Hepatic stellate cell (primary cell): ENCODE measurements around the gene SLC3A2.

Experiments
- DNase-seq: peaks from one replicate; pipeline ENCODE4 v3.0.0; 2011; ENCODE audit warnings: low spot score

Gene SLC3A2

DNA sequence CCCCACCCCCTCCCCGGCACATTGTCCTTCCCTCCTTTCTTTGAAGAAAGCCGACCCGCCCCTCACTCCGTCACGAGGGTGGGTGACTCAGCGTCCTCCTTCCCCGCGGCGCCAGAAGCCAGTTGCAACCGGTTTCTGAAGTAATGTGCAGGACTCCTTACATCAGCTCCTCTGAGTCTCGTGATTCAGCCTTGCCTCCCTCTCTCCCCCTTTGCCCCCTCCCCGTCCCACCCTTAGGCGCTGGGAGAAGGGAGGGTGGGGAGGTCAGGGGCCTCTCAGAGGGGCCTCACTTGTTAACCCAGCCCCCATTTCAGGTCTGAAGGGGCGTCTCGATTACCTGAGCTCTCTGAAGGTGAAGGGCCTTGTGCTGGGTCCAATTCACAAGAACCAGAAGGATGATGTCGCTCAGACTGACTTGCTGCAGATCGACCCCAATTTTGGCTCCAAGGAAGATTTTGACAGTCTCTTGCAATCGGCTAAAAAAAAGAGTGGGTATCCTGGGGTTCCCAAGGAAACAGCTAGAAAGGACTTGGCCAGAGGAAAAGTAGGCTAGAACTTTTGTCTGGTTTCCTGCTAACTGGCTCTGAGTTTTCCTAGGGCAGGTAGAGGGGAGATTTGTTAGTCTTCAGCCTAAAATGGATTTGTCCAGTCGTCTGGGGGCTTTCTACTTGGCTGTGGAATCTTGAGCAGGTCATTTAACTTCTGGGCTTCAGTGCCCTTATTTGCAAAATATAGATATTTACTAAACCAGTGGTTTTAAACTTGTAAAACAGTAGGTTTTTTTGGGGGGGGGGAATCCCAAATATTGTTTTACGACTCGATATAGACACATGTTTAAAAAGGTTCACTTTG lies 1.1 kb downstream of the SLC3A2 start:
- DNase-seq = peak; percentile 96

DNA sequence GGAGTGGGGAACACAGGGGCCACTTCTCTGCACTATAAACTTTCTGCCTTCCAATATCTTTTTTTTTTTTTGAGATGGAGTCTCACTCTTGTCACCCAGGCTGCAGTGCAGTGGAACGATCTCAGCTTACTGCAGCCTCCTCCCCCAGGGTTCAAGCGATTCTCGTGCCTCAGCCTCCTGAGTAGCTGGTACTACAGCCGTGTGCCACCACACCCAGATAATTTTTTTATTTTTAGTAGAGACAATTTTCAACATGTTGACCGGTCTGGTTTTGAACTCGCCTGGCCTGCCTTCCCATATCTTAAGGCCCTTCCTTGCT lies 1.7 kb downstream of the SLC3A2 start:
- DNase-seq = no peak

DNA sequence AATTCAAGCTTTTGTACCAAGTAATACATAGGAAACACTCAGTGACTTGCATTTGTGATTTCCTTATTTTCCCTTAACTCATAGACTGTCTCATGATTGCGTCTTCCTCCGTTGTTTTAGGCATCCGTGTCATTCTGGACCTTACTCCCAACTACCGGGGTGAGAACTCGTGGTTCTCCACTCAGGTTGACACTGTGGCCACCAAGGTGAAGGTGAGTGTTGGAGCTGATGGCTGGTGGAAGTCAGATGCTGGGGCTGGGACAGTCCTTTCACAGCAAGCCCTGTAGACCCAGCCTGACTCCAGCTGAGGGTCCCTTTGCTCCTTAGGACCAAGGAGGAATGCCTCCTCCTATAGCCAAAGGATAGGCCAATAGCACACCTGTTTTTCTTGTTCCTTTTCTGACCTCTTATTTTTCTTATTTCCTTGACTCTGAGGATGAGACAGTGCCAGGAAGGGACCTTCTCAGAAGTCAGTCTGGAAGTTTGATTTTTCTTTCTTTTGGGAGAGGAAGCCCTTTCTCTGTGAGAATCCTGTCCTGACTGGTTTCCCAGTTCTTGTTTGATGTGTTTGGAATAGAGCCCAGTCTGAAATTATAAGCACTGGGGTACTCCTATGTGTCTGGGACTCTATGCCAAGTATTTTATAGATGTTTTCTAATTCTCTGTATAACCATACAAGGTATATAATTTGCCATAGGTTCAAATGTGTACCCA lies 2.2 kb downstream of the SLC3A2 start:
- no peak for DNase-seq

DNA sequence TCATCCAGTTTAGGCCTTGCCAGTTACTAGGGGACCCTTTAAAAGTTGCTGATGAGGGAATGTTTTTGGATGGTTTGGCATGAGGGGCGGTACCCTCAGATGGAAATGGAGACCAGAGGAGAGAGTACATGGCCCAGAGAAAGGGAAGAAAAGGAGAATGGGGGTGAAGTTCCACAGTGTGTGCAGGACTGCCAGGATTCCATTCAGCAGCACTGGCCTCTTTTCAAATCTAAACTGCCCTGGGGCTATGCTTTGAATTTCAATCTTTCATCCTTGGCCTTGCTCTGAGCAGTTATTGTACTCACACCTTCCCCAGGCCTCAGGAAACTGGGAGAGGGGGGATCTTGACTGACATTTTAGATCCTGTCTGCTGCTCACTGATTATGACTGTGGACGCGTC lies 3.0 kb downstream of the SLC3A2 start:
- DNase-seq = no peak

DNA sequence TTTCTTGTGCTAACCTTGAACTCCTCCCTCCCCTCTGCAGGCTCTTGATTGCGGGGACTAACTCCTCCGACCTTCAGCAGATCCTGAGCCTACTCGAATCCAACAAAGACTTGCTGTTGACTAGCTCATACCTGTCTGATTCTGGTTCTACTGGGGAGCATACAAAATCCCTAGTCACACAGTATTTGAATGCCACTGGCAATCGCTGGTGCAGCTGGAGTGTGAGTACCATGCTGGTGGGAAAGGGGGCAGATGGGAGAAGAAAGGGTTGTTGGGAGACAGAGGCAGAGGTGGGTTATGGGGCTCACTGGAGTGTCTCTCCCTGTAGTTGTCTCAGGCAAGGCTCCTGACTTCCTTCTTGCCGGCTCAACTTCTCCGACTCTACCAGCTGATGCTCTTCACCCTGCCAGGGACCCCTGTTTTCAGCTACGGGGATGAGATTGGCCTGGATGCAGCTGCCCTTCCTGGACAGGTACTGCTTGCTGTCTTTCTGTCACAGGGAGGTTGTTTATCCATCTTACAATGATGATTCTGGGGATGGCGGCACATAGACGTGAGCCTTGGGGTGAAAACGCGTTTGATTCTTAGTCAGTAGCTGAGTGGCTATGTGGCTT lies 4.5 kb downstream of the SLC3A2 start:
- no peak for DNase-seq

DNA sequence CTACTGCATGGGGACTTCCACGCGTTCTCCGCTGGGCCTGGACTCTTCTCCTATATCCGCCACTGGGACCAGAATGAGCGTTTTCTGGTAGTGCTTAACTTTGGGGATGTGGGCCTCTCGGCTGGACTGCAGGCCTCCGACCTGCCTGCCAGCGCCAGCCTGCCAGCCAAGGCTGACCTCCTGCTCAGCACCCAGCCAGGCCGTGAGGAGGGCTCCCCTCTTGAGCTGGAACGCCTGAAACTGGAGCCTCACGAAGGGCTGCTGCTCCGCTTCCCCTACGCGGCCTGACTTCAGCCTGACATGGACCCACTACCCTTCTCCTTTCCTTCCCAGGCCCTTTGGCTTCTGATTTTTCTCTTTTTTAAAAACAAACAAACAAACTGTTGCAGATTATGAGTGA lies 7.7 kb downstream of the SLC3A2 start:
- no peak for DNase-seq

DNA sequence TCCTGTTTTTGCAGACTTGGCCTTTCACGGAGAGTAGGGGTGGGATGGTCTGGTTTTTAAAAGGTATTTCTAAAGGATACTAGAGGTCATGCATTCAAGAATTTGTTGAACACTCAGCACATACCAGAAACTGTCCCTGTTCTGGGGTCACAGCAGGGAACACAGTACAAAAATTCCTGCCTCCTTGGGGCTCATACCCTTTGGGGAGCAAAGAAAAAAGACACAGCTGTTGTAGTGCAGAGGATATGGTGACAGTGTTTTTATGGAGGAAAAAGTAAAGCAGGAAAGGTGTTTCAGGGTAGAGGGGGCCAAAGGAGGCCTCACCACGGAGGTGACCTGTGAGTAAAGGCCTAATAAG lies 8.4 kb downstream of the SLC3A2 start:
- no peak for DNase-seq

DNA sequence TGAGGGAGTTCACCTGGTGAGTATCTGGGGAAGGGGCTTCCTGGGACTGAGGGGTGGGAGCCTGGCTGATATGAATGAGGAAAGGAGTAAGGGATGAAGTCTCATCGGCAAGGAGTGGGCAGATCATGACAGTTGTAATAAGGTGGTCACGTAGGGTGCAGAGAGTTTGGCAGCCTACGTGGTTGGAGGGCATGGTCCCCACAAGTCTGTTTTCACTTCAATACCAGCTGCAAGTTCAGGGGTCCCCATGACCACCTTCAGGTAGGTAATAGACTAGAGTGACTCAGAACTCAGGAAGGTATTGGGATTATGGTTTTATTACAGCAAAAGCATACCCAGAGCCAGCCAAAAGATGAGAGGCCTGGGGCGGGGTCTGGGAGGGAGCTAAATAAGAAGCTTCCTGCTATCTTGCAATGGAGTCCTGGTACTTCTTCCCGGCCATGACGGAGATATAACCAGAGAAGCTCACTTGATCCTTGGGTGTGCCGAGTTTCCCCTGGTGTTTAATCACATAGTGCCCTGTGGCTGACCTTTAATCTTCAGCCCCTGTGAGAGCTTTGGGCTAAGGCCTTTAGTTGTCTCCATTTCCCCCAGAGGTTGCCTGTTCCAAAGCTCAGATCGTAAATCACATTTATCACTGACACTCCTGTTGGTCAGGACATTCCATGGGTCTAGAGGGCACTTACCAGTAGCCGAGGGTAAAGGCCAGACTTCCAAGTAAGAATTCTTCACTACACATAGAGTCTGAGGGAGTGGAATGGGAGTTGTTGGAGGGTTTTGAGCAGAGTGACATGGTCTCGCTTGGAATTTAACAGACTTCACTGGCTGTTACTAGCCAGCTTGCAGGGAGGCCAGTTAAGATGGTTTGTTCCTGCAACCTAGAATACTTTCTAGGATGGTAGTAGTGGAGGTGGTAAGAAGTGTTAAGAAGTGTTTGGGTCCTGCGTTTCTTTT lies 9.1 kb downstream of the SLC3A2 start:
- DNase-seq = no peak

DNA sequence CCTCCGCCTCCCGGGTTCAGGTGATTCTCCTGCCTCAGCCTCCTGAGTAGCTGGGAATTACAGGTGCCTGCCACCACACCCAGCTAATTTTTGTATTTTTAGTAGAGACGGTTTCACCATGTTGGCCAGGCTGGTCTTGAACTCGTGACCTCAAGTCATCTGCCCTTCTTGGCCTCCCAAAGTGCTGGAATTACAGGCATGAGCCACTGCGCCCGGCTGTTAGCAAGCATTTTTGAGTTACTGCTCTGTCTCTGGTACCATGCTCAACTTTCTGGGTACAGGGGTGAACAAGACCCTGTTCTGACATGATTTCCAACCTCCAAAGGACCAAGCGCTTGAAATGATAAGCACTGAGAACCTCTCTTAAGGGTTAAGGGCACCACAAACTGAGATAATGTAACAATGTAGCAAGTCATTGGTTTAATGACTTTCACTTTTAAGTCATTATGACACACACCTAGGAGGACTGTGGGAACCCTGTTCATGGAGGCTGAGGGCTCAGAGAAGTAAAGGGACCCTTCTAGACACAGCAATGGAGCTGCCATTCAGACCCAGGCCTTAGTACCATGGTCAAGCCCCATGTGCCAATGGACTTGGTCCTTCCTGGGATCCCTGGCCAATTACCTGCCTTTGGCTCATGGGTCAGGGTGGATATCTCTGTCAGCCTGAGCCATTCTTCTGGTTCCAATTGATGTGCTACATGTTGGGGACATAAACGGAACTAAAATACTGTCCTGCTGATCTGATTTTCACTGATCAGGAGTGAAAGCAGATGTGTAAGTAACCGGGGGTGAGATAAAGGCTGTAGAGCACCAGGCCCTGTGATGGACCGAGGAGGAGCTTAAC lies 11.6 kb downstream of the SLC3A2 start:
- DNase-seq = no peak

DNA sequence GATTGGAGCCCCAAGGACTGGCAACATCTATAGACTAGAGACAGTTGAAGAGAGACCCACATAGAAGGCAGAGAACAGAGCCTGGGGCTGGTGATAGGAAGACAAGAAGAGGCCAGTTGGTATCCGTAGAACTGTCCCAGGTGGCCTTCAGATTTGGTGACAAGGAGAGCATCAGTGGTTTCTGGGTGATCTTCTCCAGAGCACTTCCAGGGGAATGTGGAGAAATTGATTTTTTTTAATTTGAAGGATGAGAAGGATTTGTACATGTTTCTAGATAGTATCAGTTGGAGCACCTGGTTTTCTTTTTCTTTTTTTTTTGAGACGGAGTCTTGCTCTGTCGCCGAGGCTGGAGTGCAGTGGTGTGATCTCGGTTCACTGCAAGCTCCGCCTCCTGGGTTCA lies 14.8 kb downstream of the SLC3A2 start:
- DNase-seq = no peak

DNA sequence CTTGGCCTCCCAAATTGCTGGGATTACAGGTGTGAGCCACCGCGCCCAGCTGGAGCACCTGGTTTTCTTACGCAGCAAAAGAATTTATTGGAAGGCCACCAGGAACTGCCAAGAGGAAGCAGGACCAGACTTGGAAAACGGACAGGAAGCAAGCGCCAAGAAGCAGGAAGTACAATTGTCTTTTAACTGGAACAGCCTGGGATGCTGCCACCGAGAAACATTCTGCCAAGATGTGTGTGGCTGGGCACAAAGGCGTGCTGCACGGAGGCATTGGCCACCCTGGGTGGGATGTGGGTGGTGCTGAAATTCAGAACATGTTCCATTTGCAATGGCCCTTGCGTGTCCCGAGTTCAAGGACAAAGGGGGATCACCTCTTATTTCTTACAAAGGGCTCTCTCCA lies 15.4 kb downstream of the SLC3A2 start:
- DNase-seq = no peak

DNA sequence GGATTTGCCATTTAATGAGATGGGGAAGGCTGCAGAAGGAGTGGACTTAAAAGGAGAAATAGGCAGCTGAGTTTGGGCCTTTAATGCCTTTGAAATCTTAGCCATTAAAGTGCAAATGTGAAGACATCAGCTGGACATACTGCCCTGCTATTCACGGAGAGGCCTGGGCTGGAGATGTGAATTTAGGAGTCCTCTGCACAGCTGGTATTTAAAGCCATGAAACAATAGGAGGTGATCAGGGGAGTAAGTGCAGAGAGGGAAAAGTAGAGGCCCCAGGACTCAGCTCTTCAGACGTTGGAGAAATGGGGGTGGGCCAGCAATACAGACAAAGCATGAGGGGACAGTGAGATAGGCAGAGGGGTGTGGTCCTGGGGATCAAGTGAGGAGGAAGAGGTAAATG lies 16.6 kb downstream of the SLC3A2 start:
- no peak for DNase-seq

DNA sequence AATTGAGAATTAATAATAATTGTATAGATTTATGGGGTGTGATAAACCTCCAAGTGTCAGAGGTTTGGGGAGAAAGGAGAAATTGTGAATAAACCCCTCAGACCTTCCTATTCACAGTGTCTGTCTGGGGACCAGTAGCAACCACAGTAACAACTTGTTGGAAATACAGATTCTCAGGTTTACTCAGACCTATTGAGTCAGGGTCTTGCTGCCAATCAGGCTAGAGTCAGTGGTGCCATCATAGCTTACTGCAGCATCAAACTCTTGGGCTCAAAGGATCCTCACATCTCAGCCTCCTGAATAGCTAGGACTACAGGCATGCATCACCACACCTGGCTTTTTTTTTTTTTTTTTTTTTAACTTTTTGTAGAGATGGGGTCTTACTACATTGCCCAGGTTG lies 17.3 kb downstream of the SLC3A2 start:
- no peak for DNase-seq

DNA sequence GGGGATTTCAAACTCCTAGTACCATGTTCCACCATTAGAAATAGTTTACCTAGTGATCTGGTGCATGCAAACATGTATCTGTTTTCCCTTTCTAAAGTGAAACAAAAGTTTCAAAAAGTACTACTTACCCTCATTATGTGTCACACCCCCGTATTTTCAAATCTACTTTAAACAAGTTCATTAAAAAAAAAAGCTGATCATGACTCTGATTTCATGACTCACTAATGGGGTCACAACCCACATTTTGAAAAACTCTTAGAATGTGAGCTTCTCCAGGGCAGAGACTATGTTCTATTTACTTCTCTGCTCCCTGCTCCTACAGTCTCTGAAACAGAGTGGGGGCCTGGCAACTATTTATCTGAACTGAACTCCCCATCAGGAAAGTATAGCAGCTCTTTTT lies 22.2 kb downstream of the SLC3A2 start:
- DNase-seq = no peak

DNA sequence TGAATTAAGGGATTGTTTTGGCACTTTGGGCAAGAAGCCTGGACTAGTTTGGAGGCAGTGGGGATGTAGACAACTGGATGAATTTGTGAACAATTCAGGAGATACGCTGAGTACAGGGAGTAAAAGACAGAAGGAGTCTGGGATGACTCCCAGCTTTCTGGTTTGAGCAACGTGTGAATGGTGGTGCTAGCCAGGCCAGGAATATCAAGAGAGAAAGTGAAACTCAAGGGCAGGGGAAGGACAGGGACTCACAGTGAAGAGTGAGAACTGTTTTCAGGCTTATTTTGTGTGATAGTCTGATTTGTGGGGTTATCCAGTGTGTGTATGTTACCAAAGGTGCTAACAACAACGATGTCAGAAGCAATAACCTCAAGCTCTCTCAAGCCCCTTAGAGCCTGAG lies 24.6 kb downstream of the SLC3A2 start:
- DNase-seq = no peak

DNA sequence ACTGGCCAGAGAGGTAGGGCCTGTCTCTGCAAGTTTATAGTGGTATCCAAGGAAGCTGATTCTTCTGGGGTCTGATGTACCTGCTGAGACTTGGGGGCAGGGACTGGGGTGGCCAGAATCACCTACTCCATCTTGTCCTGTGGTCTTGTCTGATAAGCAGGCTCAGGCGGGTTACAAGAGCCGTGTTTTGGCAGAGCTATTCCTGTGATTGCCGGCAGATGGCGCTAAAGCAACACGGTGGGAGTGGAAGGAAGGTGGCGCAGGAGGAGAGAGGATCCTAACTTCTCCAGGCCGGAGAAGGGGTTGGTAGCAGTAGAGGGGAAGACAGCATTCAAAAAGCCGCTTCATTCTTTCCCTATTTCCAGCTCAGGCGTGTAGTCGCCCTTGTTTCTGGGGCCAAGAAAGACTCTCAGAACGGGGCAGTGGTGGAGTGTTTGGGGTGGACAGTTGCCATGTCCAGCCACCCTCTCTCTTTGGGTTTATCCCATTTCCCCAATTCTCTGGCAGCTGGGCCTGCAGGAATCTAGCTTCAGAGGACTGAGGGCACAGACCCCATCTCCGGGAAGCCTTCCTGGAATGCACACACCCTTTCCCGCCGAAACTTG lies 25.3 kb downstream of the SLC3A2 start:
- peak; percentile 87 for DNase-seq

DNA sequence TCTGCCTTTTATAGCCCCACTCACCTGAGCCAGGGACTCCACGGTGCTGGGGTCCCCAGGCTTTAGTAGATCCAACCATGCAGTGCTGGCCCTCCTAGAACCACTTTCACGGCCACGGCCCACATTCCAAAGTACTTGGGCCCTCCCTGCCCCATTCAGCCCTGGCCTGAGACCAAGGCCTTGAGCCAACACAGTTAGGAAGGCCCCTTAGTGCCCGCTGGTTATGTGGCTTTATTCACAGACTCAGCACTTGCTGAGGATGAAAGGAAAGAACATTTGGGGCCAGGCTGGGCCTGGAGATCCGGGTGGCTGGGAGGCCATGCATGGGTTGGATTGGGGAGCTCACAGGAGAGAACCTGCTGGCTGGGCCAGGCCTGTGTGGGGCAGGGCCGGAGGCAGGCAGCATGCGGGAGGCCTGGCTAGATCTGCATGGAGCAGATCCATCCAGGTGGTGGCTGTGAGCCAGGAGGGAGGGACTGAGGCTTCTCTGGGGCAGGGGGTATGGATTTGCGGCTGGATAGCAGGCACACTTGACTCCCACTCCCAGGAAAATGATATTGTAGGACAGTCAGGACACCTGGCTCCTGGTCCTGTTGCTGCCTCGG lies 27.9 kb downstream of the SLC3A2 start:
- DNase-seq = no peak

DNA sequence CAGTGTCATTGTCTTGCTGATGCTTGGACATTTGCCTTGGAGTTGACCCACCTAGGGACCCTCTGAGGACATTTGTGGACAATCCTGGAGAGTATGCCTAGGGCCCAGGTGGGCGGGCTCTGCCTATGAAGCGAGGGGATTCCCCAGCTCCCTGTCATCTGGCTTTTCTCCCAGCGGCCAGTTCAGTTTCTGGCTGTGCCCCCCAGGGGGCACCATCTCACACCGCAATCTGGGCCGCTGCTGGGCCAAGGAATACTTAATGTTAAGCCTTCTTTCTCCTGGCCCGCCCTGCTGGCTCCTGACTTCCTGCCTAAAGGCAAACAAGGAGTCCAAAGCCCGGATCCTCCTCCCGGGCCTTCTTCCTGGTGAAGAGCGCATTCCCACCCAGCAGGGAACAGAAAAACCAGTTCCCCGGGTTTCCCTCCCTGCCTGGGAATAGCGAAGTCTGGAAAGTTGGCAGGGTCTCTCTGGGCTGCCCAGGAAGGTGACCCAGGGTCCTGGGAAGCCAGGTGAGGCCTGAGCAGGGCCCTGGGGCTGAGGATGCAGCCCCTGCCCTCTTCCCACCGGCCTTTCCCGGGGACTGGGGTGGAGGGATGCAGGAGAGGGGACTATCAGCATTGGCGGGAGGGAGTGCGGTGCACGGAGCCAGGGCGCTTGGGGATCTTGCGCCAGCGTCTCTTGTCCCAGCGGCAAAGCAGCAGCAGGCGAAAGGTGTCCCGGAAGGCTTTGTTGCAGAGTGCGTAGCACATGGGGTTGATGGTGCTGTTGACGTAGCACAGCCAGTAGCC lies 28.6 kb downstream of the SLC3A2 start:
- peak; percentile 70 for DNase-seq

DNA sequence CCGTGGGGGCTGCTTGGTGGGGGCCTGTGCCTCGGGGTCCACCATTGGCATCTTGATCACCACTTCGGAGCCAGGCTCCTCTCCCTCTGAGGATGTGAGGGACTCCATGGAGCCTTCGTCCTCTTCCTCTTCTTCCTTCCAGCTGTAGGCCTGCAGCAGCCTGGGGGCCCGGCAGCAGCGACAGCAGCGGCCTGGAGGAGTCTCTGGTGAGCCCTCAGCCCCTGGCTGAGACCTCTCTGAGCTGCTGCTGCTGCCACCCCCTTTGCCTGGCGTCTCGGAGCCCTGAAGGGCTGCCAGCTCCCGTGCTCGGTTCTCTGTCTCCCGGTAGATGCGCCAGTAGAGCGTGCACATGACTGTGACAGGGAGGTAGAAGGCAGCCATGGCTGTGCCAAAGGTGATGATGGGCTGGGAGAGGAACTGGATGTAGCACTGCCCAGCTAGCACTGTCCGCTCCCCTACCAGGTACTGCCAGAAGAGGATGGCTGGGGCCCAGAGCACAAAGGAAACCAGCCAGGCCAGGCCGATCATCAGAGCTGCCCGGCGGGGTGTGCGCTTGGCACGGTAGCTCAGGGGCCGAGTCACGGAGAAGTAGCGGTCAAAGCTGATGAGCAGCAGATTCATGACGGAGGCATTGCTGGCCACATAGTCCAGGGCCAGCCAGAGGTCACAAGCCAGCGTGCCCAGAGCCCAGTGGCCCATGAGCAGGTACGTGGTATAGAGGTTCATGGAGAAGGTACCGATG lies 29.6 kb downstream of the SLC3A2 start:
- no peak for DNase-seq
